Measurements from ENCODE around the gene SSH2. TPM values are rescaled to one million over a fixed set of nuclear protein-coding genes. Genes with fewer than 3 reads are reported as not detected.
A peak's percentile ranks its signal among the peaks of the same experiment; 100 is the strongest.

SSH2 gene
- total RNA-seq, 1 donor from 2014 or later, result 72.0 TPM

DNA sequence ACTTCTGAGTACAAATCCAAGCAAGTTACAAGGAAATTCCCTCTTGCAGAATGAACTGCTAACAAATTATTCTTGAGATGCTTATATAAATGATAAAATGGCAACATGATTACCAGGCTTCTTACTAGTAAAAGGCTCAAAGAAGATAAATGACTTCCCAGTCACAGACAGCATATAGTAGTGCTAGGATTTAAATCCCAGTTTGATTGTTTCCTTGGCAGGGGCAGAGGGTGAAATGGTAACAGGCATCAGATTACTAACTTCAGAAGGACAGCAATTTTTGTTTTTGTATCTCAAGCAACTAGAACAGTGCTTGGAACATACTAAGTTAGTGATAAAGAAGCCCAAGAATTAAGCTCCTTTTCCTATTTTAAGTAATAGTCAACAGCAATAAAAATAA lies 102.8 kb downstream of the SSH2 start:
- H3K27ac ChIP-seq, result no peak overlapping the region
- no peak overlapping the region for H3K4me3 ChIP-seq
- no peaks in the 10 kb centered on the region for H3K27me3 ChIP-seq
- ATAC-seq, result no peak
- peaks cover 3% of the 10 kb centered on the region for H3K4me1 ChIP-seq
- H3K36me3 ChIP-seq, result no peaks in the 10 kb centered on the region
- no peak for TF ChIP-seq CTCF (IDR thresholded peaks at IDR 0.05)
- no peaks in the 10 kb centered on the region for H3K9me3 ChIP-seq
- intact Hi-C loops (cut with DNase I), result no loop called here
- no peak for DNase-seq

DNA sequence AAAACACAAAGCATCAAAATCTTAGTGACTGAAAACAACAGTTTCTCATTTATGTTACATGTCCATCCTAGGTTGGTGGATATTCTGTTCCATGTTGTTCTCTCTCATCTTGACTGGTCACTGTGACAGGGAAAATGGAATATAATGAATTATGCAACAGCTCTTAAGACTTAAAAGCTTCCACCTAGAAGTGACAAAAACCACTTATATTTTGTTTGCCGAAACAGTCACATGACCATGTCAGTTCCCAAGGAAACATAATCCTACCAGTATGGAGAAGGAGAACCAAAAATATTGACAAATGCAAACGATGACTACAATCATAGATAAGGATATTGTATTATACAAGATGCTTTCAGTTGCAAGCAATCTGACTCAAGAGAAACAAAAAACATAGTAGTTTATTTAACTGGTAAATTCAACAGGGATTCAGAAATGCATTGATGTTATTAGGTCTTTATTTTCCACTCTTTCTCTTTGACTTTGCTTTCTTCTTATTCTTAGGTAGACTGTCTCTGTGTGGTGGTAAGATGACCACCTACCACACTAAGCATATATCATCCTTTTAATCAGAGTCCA lies 103.8 kb downstream of the SSH2 start:
- no peaks in the 10 kb centered on the region for H3K36me3 ChIP-seq
- intact Hi-C loops (cut with DNase I), result no loop called here
- no peaks in the 10 kb centered on the region for H3K27me3 ChIP-seq
- no peaks in the 10 kb centered on the region for H3K9me3 ChIP-seq
- peaks cover 3% of the 10 kb centered on the region for H3K4me1 ChIP-seq
- peak overlapping the region; percentile 51 for H3K27ac ChIP-seq
- TF ChIP-seq CTCF (IDR thresholded peaks at IDR 0.05), result no peak
- ATAC-seq (peak; percentile 65), DNase-seq (no peak)
- H3K4me3 ChIP-seq, result no peak overlapping the region

GRCh38 chr17:29825604-29826003 lies 104.4 kb downstream of the SSH2 start:
- no peaks in the 10 kb centered on the region for H3K27me3 ChIP-seq
- TF ChIP-seq CTCF (IDR thresholded peaks at IDR 0.05), result no peak
- H3K4me3 ChIP-seq, result no peak overlapping the region
- H3K27ac ChIP-seq, result peak overlapping the region; percentile 32
- intact Hi-C loops (cut with DNase I), result no loop called here
- DNase-seq (no peak), ATAC-seq (peak; percentile 15)
- no peaks in the 10 kb centered on the region for H3K9me3 ChIP-seq
- H3K4me1 ChIP-seq, result peaks cover 6% of the 10 kb centered on the region
- no peaks in the 10 kb centered on the region for H3K36me3 ChIP-seq

- no peak for TF ChIP-seq CTCF (IDR thresholded peaks at IDR 0.05)
- no peak for DNase-seq
- Histone ChIP-seq H3K4me3 (no peak overlapping the region), H3K27ac (no peak overlapping the region), H3K9me3 (no peaks in the 10 kb centered on the region), H3K27me3 (no peaks in the 10 kb centered on the region), H3K4me1 (peaks cover 7% of the 10 kb centered on the region), H3K36me3 (no peaks in the 10 kb centered on the region)
- no peak for ATAC-seq
- intact Hi-C loops (cut with DNase I), result no loop called here
Observed at GRCh38 chr17:29821897-29822296, 108.1 kb downstream of the SSH2 start.

- no peak overlapping the region for H3K27ac ChIP-seq
- no peaks in the 10 kb centered on the region for H3K36me3 ChIP-seq
- intact Hi-C loops (cut with DNase I), result no loop called here
- no peaks in the 10 kb centered on the region for H3K9me3 ChIP-seq
- H3K27me3 ChIP-seq, result no peaks in the 10 kb centered on the region
- TF ChIP-seq CTCF (IDR thresholded peaks at IDR 0.05), result no peak
- DNase-seq (no peak), ATAC-seq (no peak)
- H3K4me3 ChIP-seq, result no peak overlapping the region
- peaks cover 3% of the 10 kb centered on the region for H3K4me1 ChIP-seq
Observed at GRCh38 chr17:29820425-29820824, 109.6 kb downstream of the SSH2 start.
